HCT116 (cell line): Measurements from ENCODE around the gene DNAH9. TPM values are rescaled to one million over a fixed set of nuclear protein-coding genes. Genes with fewer than 3 reads are reported as not detected.

Experiments used
- ATAC-seq: fragments of 200-7000 bp; cut with Tn5 transposase; 2 replicates; pipeline ENCODE4 v1.9.1; 2020; ENCODE audit warnings: mild to moderate bottlenecking, moderate library complexity
- BruUV-seq: library from RNA; stranded (reverse); fragments of 400-500 nt; replicated peaks from 2 replicates; lab custom pipeline; 2021; lab: Mats Ljungman, UMichigan
- CTCF ChIA-PET: fragments of 300-600 bp; sonication (Branson Sonifier 250); formaldehyde crosslinking; loops from one replicate; lab custom pipeline; 2021; ENCODE audit warnings: antibody characterized with exemption; lab: Charles Lee
- POLR2A ChIA-PET: fragments of 300-600, 350-600 bp; sonication (Branson Sonifier 250); formaldehyde crosslinking; loops from one replicate; lab custom pipeline; 2021; ENCODE audit warnings: antibody characterized with exemption; lab: Charles Lee
- RAD21 ChIA-PET, 2 experiments: fragments of 300-600 bp; sonication (Branson Sonifier 250); formaldehyde crosslinking; loops; one replicate each; lab custom pipeline; 2023; ENCODE audit warnings: low total read pairs in 2 of 2; ENCODE audit not compliant: uncharacterized antibody in 2 of 2, unreplicated experiment in 2 of 2, low non-redundant PET in 1 of 2; lab: Charles Lee
- DNase-seq: peaks from one replicate; pipeline ENCODE4 v3.0.0-alpha.2; 2010; ENCODE audit warnings: low read depth, low spot score
- H2AFZ ChIP-seq: fragments of 200-600 bp; shearing (Covaris generic), sonication (generic); 2 replicates; pipeline ENCODE4 v1.6.1; 2017; ENCODE audit warnings: low read depth, mixed run types, mixed read lengths, antibody characterized with exemption, low read length; ENCODE audit not compliant: poor library complexity, severe bottlenecking
- H3K27ac ChIP-seq: 2 replicates; pipeline ENCODE4 v1.5.1; 2012; ENCODE audit warnings: low read depth, low read length
- H3K27me3 ChIP-seq: fragments of 200-600 bp; sonication (generic); 2 replicates; pipeline ENCODE4 v1.6.1; 2016; ENCODE audit warnings: mixed run types, low read length, mixed read lengths; ENCODE audit not compliant: insufficient read depth
- H3K36me3 ChIP-seq, 2 experiments: fragments of 200-500 bp in 1 of 2; fragments of 200-600 bp in 1 of 2; sonication (Bioruptor generic) in 1 of 2; sonication (generic) in 1 of 2; 2 replicates each; pipeline versions ENCODE4 v1.5.1 to v1.6.1; 2014 to 2016; ENCODE audit warnings: low read length in 2 of 2, inconsistent platforms in 1 of 2, mixed read lengths in 1 of 2, mixed run types in 1 of 2; ENCODE audit not compliant: insufficient read depth in 2 of 2, control insufficient read depth in 1 of 2
- H3K4me1 ChIP-seq, 2 experiments: fragments of 200-600 bp in 1 of 2; sonication (generic) in 1 of 2; 2 replicates each; pipeline versions ENCODE4 v1.5.1 to v1.6.1; 2012 to 2017; ENCODE audit warnings: low read length in 2 of 2, inconsistent platforms in 1 of 2, mild to moderate bottlenecking in 1 of 2, mixed read lengths in 1 of 2, mixed run types in 1 of 2, moderate library complexity in 1 of 2; ENCODE audit not compliant: insufficient read depth in 2 of 2, control insufficient read depth in 1 of 2
- H3K4me2 ChIP-seq: fragments of 200-600 bp; sonication (generic); 2 replicates; pipeline ENCODE4 v1.6.1; 2017; ENCODE audit warnings: mixed run types, low read length, mixed read lengths
- H3K4me3 ChIP-seq, 2 experiments: fragments of 200-600 bp in 1 of 2; sonication (generic) in 1 of 2; replicated peaks in 1 of 2; 2 replicates each; pipeline ENCODE4 v1.5.1; 2011 to 2016; ENCODE audit warnings: low read length in 2 of 2, control low read depth in 1 of 2, low read depth in 1 of 2, mild to moderate bottlenecking in 1 of 2, mixed read lengths in 1 of 2, mixed run types in 1 of 2
- H3K79me2 ChIP-seq: fragments of 200-600 bp; sonication (generic); 2 replicates; pipeline ENCODE4 v1.6.1; 2017; ENCODE audit warnings: mild to moderate bottlenecking, mixed run types, low read length, moderate library complexity, mixed read lengths; ENCODE audit not compliant: insufficient read depth
- H3K9ac ChIP-seq: fragments of 200-600 bp; sonication (generic); 2 replicates; pipeline ENCODE4 v1.6.1; 2016; ENCODE audit warnings: low read length, mixed read lengths
- H3K9me2 ChIP-seq: fragments of 200-600 bp; sonication (generic), shearing (Covaris generic); 2 replicates; pipeline ENCODE4 v1.6.1; 2017; ENCODE audit warnings: mixed run types, mild to moderate bottlenecking, moderate library complexity; ENCODE audit not compliant: insufficient read depth
- H3K9me3 ChIP-seq, 2 experiments: fragments of 200-500 bp in 1 of 2; fragments of 200-600 bp in 1 of 2; sonication (Bioruptor generic) in 1 of 2; sonication (generic) in 1 of 2; 2 replicates each; pipeline ENCODE4 v1.6.1; 2014 to 2017; ENCODE audit warnings: low read length in 2 of 2, mixed read lengths in 2 of 2, inconsistent platforms in 1 of 2, low read depth in 1 of 2, mild to moderate bottlenecking in 1 of 2, mixed run types in 1 of 2, moderate library complexity in 1 of 2; ENCODE audit not compliant: control insufficient read depth in 1 of 2, insufficient read depth in 1 of 2
- H4K20me1 ChIP-seq: fragments of 200-600 bp; sonication (generic), shearing (Covaris generic); 2 replicates; pipeline ENCODE4 v1.6.1; 2017; ENCODE audit warnings: mixed run types, mild to moderate bottlenecking, moderate library complexity; ENCODE audit not compliant: insufficient read depth
- ATF3 ChIP-seq: IDR thresholded peaks from 2 replicates; pipeline ENCODE4 v1.6.1; 2012
- CBX3 ChIP-seq: IDR thresholded peaks from 2 replicates; pipeline ENCODE4 v1.6.1; 2012; ENCODE audit warnings: low read depth
- CEBPB ChIP-seq: IDR thresholded peaks from 2 replicates; pipeline ENCODE4 v1.6.1; 2012; ENCODE audit warnings: low read depth
- CTCF ChIP-seq, 3 experiments: fragments of 200-600 bp in 1 of 3; sonication (generic) in 1 of 3; IDR thresholded peaks in 2 of 3; conservative IDR thresholded peaks in 1 of 3; 2 replicates each; pipeline ENCODE4 v1.5.1; 2012 to 2017; ENCODE audit warnings: low read depth in 2 of 3, low read length in 2 of 3, antibody characterized with exemption in 1 of 3, borderline replicate concordance in 1 of 3, control low read depth in 1 of 3, mild to moderate bottlenecking in 1 of 3, mixed read lengths in 1 of 3, mixed run types in 1 of 3, moderate library complexity in 1 of 3; ENCODE audit not compliant: insufficient read depth in 1 of 3
- EZH2phosphoT487 ChIP-seq: fragments of 200-600 bp; IDR thresholded peaks from 2 replicates; pipeline ENCODE4 v1.6.1; 2018; ENCODE audit warnings: antibody characterized with exemption, borderline replicate concordance
- FOSL1 ChIP-seq: IDR thresholded peaks from 2 replicates; pipeline ENCODE4 v1.6.1; 2012; ENCODE audit warnings: low read depth
- JUND ChIP-seq: IDR thresholded peaks from 2 replicates; pipeline ENCODE4 v1.6.1; 2012
- MAX ChIP-seq: IDR thresholded peaks from 2 replicates; pipeline ENCODE4 v1.6.1; 2012
- POLR2A ChIP-seq: IDR thresholded peaks from 2 replicates; pipeline ENCODE4 v1.7.0; 2011; ENCODE audit warnings: borderline replicate concordance; ENCODE audit not compliant: insufficient read depth, insufficient read length; ENCODE audit errors: extremely low read depth
- POLR2AphosphoS5 ChIP-seq: IDR thresholded peaks from 2 replicates; pipeline ENCODE4 v1.6.1; 2011; ENCODE audit warnings: mild to moderate bottlenecking, low read depth, low read length, moderate library complexity
- SP1 ChIP-seq: IDR thresholded peaks from 2 replicates; pipeline ENCODE4 v1.6.1; 2012; ENCODE audit warnings: low read depth
- TCF7L2 ChIP-seq: IDR thresholded peaks from 2 replicates; pipeline ENCODE4 v1.7.0; 2011; ENCODE audit warnings: borderline replicate concordance, inconsistent platforms; ENCODE audit not compliant: insufficient read depth, insufficient read length; ENCODE audit errors: extremely low read depth
- YY1 ChIP-seq: IDR thresholded peaks from 2 replicates; pipeline ENCODE4 v1.6.1; 2011; ENCODE audit warnings: low read length, low read depth, moderate library complexity, mild to moderate bottlenecking; ENCODE audit not compliant: insufficient replicate concordance; ENCODE audit errors: extremely low read depth
- ZBTB33 ChIP-seq: IDR thresholded peaks from 2 replicates; pipeline ENCODE4 v1.6.1; 2011; ENCODE audit warnings: mild to moderate bottlenecking, low read length, moderate library complexity; ENCODE audit not compliant: insufficient replicate concordance; ENCODE audit errors: extremely low read depth
- ZFX ChIP-seq: fragments of 450-650 bp; IDR thresholded peaks from 2 replicates; pipeline ENCODE4 v1.6.1; 2017
- ZNF274 ChIP-seq: fragments of 200-500 bp; sonication (Bioruptor generic); IDR thresholded peaks from 2 replicates; pipeline ENCODE4 v1.6.1; 2014; ENCODE audit warnings: mild to moderate bottlenecking, low read depth, low read length, inconsistent platforms
- intact Hi-C: fragments of 100-400 bp; cut with micrococcal nuclease; formaldehyde crosslinking; loops from 2 replicates; pipeline ENCODE4 v1.10.0; 2022
- total RNA-seq: library from RNA; stranded (reverse); gene quantifications from one replicate; pipeline ENCODE4 v1.2.1, GENCODE V29; 2021; ENCODE audit not compliant: unreplicated experiment

Gene DNAH9
- total RNA-seq, 1 experiment from 2014 or later: not detected

- BruUV-seq: no TSS peak
- H2AFZ ChIP-seq: no peak overlapping the region
- POLR2A ChIA-PET: no interaction called here
- H3K9ac ChIP-seq: no peak overlapping the region
- no peaks in the 10 kb centered on the region for H3K27me3 ChIP-seq
- H3K9me3 ChIP-seq: peaks cover 0 to 7% of the 10 kb centered on the region in 2 experiments; a peak in 1 of 4 replicates
- H3K36me3 ChIP-seq: no peaks in the 10 kb centered on the region
- DNase-seq (no peak), ATAC-seq (no peak)
- intact Hi-C loops: no loop called here
- H3K4me1 ChIP-seq: no peaks in the 10 kb centered on the region
- no peak overlapping the region for H3K4me3 ChIP-seq
- TF ChIP-seq CEBPB: no peak
- no peak for TF ChIP-seq YY1
- no peak for TF ChIP-seq POLR2AphosphoS5
- TF ChIP-seq ZBTB33: no peak
- TF ChIP-seq ATF3: no peak
- no peak for TF ChIP-seq POLR2A
- no peak for TF ChIP-seq CBX3
- no peak for TF ChIP-seq MAX
- no peak for TF ChIP-seq FOSL1
- no peak for TF ChIP-seq JUND
- no peak for TF ChIP-seq SP1
- TF ChIP-seq ZNF274: no peak
- no peak for TF ChIP-seq TCF7L2
- TF ChIP-seq CTCF (IDR thresholded peaks at IDR 0.05 in 2 of 3, conservative IDR thresholded peaks at IDR 0.05 in 1 of 3; ENCODE audit: borderline replicate concordance in 1 of 3, insufficient read depth in 1 of 3, low read depth in 2 of 3, low read length in 2 of 3): no peak
- no peak for TF ChIP-seq ZFX
- TF ChIP-seq EZH2phosphoT487: no peak
- no peak overlapping the region for H3K27ac ChIP-seq
- H3K79me2 ChIP-seq: no peaks in the 10 kb centered on the region
- no peak overlapping the region for H3K4me2 ChIP-seq
- H4K20me1 ChIP-seq: no peaks in the 10 kb centered on the region
- no peaks in the 10 kb centered on the region for H3K9me2 ChIP-seq
- CTCF ChIA-PET: no interaction called here
- RAD21 ChIA-PET: no interaction called here
These were observed 8.6 kb upstream of the DNAH9 start for GRCh38 chr17:11589716-11590115.
